Upper lobe of left lung (tissue), 4 donors: ENCODE data around the gene JAKMIP2.

Source experiments
- CTCF ChIP-seq, 6 experiments: fragments of 450-650 bp in 4 of 6; fragments of 200-600 bp in 2 of 6; sonication (generic) in 2 of 6; IDR thresholded peaks; one replicate each; pipeline ENCODE4 v1.5.1; 2016 to 2019; ENCODE audit warnings: antibody characterized with exemption in 6 of 6
- EP300 ChIP-seq, 4 donors: sonication (generic); formaldehyde crosslinking; IDR thresholded peaks; one replicate each; pipeline ENCODE4 v1.5.1; 2017; ENCODE audit warnings: antibody characterized with exemption in 4 of 4, control low read depth in 2 of 4
- POLR2A ChIP-seq, 4 donors: fragments of 450-650 bp; IDR thresholded peaks; one replicate each; pipeline ENCODE4 v1.5.1; 2016 to 2017; ENCODE audit warnings: antibody characterized with exemption in 4 of 4, mild to moderate bottlenecking in 2 of 4
- POLR2AphosphoS5 ChIP-seq, 2 donors: sonication (generic); formaldehyde crosslinking; IDR thresholded peaks; one replicate each; pipeline ENCODE4 v1.5.1; 2017; ENCODE audit warnings: antibody characterized with exemption in 2 of 2

GRCh38 chr5:147796556-147797308, 14.2 kb upstream of the JAKMIP2 start:
- TF ChIP-seq CTCF (IDR thresholded peaks at IDR 0.05) (no peak), POLR2AphosphoS5 (IDR thresholded peaks at IDR 0.05) (no peak), POLR2A (IDR thresholded peaks at IDR 0.05) (no peak), EP300 (IDR thresholded peaks at IDR 0.05) (no peak)
